Activated CD8-positive, alpha-beta memory T cell treated with anti-CD3 and anti-CD28 coated beads, Interleukin-2, amount 50 U/mL, for 24 hours (primary cell): ENCODE data around the gene ULK4.
"Not testable (repeated sequence)": the region's sequence is repeated elsewhere in the genome, so short reads cannot be mapped to it uniquely, and the experiment has no call there.

Source experiments
- DNase-seq: peaks from one replicate; pipeline ENCODE4 v3.0.0-alpha.2; 2020; ENCODE audit errors: extremely low read depth

ULK4 gene

DNA sequence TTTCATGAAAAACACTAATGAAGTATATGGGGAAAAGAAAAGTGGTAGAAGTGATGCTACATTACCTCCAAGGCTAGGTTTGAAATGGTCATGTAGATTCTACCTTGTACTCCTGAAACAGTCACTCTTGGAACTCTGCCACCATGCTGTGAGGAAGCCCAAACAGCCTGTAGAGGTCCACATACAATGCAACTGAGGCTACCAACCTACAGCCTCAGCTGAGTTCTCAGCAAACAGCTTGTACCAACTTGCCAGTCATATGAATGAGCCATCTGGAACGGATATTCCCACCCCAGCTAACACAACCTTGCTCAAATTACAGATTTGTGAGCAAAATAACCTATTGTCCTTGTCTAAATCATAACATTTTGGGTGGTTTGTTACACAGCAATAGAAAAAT, 193.5 kb downstream of the ULK4 start:
- DNase-seq, result no peak

DNA sequence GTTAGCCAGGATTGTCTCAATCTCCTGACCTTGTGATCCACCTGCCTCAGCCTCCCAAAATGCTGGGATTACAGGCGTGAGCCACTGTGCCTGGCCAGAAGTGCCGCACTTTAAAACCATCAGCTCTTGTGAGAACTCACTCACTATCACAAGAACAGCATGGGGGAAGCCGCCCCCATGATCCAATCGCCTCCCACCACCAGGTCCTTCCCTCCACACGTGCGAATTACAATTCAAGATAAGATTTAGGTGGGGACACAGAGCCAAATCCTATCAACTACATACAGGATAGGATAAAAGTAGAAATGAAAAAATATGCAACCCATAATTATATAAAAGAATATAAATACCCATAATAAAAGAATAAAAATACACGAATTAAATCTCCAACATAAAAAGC, 199.0 kb downstream of the ULK4 start:
- DNase-seq, result not testable (repeated sequence)

DNA sequence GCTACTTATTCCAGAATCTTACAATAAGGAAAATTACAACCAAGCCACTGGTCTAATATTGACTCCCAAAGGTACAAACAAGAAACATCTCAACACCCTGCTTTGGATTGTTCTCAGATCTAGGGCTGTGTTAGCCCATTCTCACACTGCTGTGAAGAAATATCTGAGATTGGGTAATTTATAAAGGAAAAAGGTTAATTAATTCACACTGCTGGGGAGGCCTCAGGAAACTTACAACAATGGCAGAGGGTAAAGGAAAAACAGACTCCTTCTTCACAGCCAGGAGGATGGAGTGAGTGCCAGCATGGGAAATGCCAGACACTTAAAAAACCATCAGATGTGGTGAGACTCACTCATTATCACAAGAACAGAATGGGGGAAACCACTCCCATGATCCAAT, 208.3 kb downstream of the ULK4 start:
- no peak for DNase-seq

DNA sequence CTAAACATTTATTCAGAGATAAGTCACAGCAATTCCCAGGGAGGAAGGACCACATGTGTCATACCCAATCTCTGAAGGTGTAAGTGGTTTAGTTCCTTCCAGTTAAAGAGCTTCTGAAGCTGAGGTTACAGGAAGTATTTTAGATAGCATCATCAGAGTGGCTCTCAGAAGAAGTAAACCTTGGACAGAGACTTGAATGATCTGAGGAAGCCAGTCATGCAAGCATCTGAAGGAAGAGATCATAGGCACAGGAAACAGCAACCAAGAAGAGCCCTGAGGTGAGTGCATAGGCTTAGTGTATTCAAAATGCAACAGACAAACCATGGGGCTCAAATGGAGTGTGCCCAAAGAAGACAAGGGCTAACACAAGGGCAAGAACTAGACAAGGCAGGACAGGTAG, 210.3 kb downstream of the ULK4 start:
- DNase-seq, result no peak

DNA sequence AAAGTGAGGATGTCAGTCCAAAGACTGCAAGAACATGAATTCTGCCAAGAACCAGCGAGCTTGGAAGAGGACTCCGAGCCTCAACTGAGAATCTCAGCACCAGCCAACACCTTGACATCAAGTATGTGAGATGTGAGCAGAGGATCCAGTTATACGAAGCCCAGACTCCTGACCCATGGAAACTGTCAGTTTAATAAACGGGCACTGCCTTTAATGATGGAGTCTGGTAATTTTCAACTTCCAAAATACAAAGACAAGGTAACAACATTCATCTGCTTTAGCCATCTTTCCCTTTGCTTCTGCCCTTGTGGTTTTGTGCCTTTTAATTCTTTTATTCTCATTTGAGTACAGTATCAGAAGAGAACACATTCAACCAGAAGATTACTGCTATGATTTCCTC, 211.9 kb downstream of the ULK4 start:
- DNase-seq, result no peak

DNA sequence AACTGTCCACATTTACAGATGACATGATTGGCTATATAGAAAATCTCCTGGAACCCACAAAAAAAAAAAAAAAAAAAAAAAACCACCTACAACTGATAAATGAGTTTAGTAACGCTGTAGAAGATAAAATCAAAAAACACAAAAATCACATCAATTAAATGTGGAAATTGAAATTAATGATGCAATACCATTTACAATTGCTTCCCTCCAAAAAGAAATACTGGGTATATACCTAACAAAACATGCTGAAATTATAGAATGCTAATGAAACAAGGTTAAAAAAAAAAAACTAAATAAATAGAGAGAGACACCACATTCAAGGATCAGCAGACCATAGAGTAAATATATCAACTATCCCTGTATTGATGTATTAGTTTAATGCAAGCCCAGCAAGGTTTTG, 215.7 kb downstream of the ULK4 start:
- DNase-seq, result no peak

DNA sequence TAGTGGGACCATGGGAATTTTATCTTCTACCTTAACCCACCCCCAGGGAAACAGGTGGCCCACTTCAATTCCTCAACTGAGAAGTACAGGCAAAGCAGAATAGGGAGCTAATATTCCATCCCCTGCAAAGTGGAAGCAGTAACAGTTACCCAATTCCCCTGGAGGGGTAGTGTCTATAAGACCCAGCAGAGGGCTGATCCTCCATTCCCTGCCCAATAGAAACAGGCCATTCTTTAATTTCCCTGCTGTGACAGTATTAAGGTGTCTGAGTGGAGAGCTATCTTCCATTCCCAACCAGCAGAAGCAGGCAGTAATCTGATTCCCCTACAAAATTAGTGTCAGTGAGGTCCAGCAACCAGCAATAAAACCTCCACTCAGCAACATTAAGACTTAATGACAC, 219.8 kb downstream of the ULK4 start:
- DNase-seq, result no peak

DNA sequence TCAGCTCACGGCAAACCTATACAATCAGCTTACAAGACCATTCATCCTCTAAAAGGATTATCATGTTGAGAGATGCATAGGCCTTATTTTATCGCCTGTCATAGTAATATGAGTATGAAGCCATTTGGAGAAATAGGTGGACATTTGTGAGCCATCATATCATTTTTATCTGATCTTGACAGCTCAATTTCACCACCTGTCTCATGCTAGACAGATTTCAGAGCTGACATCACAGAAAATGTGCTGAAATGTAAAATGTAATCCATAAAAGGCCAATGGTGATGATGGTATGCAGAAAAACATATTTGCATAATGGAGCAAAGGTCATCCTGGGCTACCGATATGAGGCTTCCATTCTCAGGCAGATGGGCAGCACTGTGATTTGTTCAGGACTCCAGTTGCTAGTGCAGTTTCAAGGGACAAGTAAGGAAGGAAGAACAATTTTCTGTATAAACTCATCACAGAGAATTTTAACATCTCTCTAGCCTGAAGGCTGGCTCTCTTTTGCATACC, 221.5 kb downstream of the ULK4 start:
- no peak for DNase-seq

DNA sequence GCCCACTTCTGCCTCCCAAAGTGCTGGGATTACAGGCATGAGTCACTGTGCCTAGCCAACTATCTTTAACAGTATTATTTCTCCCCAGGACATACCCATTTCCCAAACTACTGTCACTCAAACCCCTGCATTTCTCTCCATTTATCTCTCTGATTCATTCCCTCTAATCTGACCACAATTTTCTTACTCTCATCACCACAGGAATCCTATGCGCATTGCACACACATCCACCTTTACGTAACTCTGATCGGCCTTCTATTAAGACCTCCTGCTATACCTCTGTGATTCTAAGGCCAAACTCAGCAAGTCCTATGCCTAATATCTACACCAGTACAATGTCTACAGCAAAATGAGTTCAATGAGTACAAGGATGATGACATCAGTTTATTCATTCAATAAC, 235.0 kb downstream of the ULK4 start:
- no peak for DNase-seq

DNA sequence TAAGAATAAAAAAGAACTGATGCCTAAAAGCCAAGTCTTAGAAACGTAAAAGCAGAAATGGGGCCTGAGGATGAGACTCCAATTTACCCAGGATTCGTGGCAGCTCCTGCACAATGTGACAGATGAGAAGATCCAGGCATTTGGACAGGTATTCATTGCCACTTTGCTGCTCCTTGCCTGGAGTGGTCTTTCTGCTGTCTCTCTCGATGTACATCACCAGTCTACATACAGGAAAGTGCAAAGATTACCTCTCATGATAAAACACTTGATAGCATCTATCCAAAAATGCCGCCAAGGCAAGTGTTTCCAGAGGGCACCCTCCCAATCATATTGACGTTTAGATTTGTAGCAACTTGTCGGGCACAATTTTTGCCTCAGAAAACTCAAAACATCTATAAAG, 244.3 kb downstream of the ULK4 start:
- no peak for DNase-seq

DNA sequence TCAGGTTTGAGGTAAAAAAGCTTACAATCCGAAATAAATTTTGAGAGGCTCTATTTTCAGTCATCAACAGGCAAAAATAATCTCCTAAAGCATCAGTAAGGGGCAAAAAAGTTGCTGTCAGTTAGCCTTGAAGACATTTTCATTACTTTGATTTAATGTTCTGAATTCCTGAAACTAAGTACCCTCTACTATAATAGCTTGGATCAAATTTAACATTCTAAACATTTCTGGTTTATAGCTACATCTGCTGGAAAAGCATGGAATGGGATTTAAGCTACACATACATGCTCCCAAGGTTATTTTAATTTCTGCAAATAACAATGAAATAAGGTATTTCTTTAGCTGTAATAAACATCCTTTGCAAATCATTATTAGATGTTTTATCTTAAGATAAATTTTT, 245.4 kb downstream of the ULK4 start:
- DNase-seq, result no peak

DNA sequence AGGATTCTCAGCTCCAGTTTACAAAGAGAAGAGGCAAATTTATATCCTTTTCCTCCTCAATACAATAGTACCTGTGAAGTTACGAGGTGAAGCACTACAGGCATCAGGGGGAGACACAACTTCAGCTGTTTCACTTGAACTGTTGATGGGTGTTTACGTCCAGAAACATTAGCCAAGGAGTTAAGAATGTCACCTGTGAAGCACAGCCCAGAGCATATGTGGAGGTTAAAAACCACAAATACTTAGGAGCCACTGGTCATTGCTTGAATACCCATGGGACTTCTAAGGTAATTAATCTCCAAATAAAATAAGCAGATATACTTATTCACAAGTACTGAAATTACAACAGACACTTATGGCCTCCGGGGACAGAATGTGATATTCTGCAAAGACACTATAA, 246.5 kb downstream of the ULK4 start:
- no peak for DNase-seq

DNA sequence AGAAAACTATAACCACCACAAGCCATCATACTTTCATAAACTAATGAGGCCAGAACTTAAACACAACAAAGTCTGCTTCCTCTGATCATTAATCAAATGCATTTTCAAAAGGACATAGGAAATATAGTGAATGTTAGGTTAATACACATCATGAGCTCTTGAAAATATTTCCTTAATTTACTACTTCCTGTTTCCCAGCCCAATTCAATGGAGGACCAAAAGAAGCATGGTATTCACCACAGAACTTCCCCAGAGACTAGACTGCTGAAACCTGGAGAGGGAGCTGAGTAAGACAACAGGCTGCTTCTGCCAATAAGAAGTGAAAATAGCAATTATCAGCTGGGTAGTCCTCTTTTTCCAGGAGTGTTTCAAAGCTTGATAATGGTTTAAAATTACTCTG, 250.3 kb downstream of the ULK4 start:
- no peak for DNase-seq

DNA sequence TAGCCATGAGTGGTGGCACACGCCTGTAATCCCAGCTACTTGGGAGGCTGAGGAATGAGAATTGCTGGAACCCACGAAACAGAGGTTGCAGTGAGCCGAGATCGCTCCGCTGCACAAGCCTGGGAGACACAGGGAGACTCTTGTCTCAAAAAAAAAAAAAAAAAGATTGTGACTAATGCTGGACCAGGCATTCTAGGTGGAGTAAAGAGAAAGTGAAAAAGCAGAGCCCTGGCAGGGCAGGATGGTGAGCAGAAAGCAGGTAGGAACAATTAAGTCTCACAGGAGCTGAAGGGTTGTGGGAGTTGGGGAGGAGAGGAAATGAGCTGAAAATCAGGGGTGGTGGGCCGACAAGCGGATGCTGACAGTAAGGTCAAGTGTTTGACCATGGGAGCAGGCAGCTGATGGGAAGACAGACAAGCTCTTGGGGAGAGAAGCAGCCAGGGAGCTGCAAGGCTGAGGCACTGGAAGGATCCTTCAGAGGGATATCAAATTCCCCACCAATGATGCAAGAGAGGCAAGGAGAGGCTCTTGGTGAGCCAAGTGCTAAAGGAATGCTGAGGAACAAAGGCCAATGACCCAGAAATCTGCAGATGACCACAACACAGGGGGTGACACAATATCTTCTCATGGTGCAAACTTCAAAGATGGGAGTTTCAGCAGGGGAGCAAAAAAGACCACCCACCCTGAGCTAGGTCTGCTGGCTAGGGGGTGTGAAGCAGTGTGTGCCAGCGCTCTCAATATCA, 251.1 kb downstream of the ULK4 start:
- DNase-seq, result no peak

DNA sequence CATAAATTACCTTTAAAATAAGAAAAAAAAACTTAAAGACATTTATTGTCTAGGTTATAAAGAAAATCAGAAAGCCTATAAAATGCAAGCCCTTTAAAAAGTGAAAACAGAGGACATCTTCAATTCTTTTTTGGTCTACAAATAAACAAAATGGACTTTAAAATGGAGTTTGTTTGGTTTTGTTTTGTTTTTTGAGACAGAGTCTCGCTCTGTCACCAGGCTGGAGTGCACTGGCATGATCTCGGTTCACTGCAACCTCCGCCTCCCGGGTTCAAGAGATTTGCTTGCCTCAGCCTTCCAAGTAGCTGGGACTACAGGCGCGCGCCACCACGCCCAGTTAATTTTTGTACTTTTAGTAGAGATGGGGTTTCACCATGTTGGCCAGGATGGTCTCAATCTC, 252.7 kb downstream of the ULK4 start:
- DNase-seq, result not testable (repeated sequence)

DNA sequence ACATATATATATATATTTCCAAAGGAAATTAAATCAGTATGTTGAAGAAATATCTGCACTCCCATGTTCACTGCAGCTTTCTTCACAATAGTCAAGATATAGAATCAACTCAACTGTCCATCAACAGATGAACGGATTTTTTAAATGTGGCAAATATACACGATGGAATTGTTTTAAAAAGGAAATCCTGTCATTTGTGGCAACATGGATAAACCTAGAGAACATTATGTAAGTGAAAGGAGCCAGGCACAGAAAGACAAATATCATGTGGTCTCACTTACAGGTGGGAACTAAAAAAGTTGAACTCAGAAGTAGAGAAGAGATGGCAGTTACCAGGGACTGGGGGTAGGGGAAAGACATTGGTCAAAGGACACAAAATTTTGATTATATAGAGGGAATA, 253.7 kb downstream of the ULK4 start:
- DNase-seq, result no peak

DNA sequence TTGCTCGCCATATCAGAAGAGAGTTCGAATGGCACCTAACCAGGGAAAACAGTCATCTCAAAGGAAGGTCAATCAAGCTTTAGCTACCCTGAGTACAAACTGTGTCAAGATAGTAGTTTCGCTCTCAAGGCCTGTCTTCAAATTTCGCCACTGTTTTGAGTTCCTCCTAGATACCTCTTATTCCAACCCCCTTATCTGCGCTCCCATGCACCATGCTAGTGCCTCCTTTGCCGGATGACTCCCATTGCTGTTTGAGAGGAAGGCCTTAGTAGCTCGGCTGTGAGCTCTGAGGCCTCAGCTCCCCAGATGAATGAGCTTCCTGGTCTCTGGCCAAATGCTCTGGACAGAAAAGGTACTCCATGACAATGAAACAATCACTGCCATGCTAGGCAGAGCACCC, 256.0 kb downstream of the ULK4 start:
- no peak for DNase-seq

DNA sequence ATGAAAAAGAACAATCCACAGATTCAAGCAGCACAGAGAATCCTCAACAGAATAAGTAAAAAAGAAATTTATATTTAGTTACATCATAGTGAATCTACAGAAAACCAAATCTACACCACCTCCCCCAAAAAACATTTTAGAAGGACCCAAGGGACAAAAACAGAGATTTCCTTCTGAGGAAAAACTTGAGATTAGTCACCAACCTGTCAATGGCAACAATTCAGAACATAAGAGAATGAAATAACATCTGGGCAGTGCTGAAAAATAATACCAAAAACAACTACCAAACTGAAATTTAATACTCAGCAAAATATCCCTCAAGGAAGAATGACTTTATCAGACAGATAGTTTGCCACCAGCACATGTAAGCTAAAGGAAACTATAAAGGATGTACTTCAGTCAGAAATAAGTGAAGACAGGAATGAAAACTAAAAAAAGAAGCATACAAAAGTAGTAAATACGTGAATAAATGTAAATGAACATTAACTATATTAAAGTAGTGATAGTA, 260.7 kb downstream of the ULK4 start:
- no peak for DNase-seq

DNA sequence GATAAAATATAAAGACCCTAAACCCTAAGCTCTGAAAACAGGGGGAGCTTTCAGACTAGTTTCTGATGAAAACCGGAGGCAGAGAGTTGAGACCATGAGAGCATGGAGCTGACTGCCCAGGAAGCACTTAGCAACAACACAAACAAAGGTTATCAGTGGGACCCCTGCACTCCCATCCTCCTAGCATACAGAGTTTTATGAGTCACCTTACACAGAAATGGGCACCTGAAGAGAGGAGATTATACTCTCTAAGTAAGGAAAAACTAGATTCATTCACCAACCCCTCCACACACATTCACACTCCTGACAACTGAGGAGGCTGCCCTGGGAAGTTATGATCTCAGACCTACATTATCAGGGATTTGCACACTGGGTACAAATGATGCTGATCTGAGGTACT, 261.7 kb downstream of the ULK4 start:
- DNase-seq, result no peak

DNA sequence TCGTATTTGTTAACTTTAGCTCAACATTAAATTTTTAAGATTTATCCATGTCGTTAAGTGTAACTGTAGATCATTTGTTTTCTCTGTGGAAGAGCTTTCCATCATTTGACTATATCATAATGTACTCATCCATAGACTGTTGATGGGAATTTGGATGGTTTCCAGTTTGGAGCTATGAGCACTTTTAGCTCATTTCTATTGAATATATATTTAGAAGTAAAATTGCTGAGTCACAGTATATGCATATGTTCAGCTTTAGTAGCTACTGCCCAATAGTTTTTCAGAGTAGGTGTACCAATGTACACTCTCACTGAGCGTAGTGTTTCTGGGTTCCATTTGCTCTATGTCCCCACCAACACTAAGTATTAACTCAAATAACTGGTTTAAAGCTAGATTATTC, 263.0 kb downstream of the ULK4 start:
- DNase-seq, result no peak

DNA sequence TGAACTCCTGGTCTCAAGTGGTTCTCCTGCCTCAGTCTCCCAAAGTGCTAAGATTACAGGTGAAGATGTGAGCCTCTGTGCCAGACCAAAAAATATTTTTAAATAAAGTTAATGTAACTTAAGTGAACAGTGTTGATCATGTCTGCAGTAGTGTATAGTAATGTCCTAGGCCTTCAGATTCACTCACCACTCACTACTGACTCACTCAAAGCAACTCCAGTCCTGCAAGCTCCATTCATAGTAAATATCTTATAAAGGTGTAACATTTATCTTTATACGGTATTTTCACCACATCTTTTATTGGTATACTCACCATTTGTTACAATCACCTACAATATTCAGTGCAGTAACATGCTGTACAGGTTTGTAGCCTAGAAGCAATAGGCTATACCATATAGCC, 264.2 kb downstream of the ULK4 start:
- DNase-seq, result no peak

DNA sequence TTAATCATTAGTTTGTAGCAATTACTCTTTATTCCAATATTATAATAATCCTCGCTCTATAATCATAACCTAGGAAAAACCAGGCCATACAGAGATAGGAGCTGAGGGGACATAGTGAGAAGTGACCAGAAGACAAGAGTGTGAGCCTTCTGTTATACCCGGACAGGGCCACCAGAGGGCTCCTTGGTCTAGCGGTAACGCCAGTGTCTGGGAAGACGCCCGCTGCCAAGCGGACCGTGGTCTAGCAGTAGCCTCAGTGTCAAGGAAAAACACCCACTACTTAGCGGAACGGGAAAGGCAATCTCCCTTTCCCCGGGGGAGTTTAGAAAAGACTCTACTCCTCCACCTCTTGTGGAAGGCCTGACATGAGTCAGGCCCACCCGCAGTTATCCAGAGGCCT, 266.1 kb downstream of the ULK4 start:
- DNase-seq, result not testable (repeated sequence)

DNA sequence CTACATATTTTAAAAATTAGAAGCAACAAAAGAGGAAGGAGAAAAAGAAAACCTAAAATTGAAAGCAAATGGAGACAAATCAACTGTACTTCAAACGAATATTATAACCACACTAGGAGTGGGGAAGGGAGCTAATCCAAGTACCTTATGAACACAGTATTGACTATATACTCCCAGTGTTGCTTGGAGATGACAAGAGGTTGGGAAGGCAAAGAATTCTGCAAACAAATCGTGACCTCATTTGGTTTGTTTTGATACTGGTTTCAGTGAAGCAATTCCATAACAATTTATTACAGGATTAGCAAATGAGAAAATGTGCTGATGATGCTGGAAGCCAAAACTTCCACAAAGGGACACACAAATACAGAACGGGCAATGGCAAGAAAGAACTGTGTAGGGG, 268.1 kb downstream of the ULK4 start:
- DNase-seq, result no peak
